Measurements from ENCODE around the gene ANO3.
"Not testable (repeated sequence)": the region's sequence is repeated elsewhere in the genome, so short reads cannot be mapped to it uniquely, and the experiment has no call there.

ANO3 gene

DNA sequence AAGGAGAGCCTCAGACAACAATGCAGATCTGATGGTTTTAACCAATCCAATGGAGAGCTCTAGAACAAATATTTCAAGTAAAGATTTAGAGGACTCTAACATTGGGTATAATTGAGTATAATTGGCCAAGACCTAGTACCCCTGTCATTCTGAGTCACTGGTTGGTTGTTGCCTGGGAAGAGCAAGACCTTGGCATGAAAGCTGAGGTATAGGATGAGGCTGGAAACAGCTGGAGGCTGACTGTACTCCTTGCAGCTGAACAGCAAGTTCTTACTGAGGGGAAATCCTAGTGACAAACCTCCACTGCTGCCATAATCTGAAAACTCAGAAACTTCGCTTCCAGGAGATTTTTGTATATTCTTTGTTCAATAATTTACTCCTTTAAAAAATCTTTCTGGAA lies 294.4 kb downstream of the ANO3 start:
- Mint-ChIP-seq H3K4me1 (no peaks in the 10 kb centered on the region), H3K27me3 (no peaks in the 10 kb centered on the region), H3K4me3 (no peak overlapping the region), H3K27ac (no peak overlapping the region), H3K36me3 (ENCODE audit: low read depth) (no peaks in the 10 kb centered on the region), H3K9me3 (no peaks in the 10 kb centered on the region)
- ATAC-seq = no peak
- no peak for DNase-seq

DNA sequence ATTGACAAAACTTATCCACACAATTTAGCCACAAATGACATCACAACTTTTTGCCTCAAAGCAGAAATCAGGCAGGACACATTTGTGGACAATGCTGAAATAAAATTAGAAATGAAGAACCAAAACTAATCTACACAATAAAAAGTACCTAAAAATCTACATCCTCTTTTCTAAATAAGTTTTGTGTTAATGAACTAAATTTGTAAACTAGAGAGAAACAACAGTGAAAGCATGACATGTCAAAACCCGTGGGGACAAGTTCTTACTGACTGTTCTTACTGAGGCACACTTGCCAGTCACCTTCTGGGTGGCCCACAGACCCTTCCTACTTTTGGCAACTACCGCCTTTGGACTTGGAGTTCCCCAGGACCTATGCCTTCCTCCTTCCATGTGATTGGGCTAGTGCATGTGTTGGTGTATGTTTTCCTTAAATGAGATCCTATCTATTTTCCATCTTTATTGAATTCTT lies 300.8 kb downstream of the ANO3 start:
- H3K27ac Mint-ChIP-seq = no peak overlapping the region
- no peak for DNase-seq
- ATAC-seq = no peak
- H3K4me1 Mint-ChIP-seq = no peaks in the 10 kb centered on the region
- no peaks in the 10 kb centered on the region for H3K27me3 Mint-ChIP-seq
- no peaks in the 10 kb centered on the region for H3K36me3 Mint-ChIP-seq (ENCODE audit: low read depth)
- no peaks in the 10 kb centered on the region for H3K9me3 Mint-ChIP-seq
- H3K4me3 Mint-ChIP-seq = no peak overlapping the region

DNA sequence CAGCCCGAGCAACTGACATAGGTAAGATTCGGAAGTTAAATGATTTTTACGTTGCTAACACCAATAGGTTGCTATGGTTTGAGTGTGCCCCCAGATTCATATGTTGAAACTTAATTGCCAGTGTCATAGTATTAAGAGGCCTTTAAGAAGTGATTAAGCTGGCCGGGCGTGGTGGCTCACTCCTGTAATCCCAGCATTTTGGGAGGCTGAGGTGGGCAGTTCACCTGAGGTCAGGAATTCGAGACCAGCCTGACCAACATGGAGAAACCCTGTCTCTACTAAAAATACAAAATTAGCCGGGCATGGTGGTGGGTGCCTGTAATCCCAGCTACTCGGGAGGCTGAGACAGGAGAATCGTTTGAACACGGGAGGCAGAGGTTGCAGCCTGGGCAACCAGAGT lies 311.4 kb downstream of the ANO3 start:
- H3K36me3 Mint-ChIP-seq (ENCODE audit: low read depth) = not testable (repeated sequence)

DNA sequence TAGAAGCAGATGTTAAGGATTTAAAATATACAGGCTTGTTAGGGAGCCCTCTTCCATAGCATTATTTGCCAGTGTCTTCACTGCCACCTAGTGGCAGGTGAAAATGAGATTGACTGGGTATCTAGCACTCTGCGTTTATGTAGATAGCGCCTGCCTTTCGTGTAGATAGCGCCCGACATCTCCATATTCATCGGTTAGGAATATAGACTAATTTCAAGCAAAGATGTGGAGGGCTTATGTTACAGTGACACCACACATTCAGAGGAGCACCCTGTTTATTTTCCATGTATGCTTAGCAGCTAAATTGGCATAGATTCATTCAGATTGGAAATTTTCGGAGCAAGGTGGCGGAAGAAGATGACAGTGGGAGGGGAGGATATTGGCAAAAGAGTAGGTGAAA lies 318.0 kb downstream of the ANO3 start:
- ATAC-seq = peak; percentile 49
- DNase-seq = peak; percentile 35
- Mint-ChIP-seq H3K27ac (no peak overlapping the region), H3K27me3 (no peaks in the 10 kb centered on the region), H3K4me1 (no peaks in the 10 kb centered on the region), H3K9me3 (peaks cover 4% of the 10 kb centered on the region), H3K36me3 (ENCODE audit: low read depth) (no peaks in the 10 kb centered on the region), H3K4me3 (no peak overlapping the region)

More for the DNA sequence above, 311.4 kb downstream of the ANO3 start:
- H3K27ac Mint-ChIP-seq, H3K9me3 Mint-ChIP-seq, H3K4me1 Mint-ChIP-seq, H3K4me3 Mint-ChIP-seq, ATAC-seq, H3K27me3 Mint-ChIP-seq, DNase-seq: not testable (repeated sequence)

DNA sequence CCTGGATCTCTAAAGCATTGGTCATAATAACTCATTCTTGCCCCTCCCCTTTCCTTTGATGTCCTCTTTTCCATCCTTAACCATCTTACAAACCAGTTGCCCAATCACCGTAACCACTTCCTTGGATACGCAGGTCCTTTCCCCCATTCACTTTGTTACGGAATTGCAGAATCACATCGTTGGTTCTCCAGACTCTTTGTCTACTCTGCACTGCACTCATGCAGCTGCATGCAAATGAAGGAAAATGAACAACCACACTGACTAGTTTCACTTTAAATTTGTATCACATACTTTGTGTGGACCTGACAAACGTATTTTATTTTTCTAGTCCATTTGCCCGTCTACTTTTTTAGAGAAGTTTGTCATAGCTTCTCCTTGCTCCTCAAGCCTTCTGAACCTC lies 320.0 kb downstream of the ANO3 start:
- Mint-ChIP-seq H3K4me3 (no peak overlapping the region), H3K36me3 (ENCODE audit: low read depth) (no peaks in the 10 kb centered on the region), H3K4me1 (no peaks in the 10 kb centered on the region), H3K27ac (no peak overlapping the region), H3K27me3 (no peaks in the 10 kb centered on the region), H3K9me3 (peaks cover 4% of the 10 kb centered on the region)
- DNase-seq = no peak
- ATAC-seq = no peak

DNA sequence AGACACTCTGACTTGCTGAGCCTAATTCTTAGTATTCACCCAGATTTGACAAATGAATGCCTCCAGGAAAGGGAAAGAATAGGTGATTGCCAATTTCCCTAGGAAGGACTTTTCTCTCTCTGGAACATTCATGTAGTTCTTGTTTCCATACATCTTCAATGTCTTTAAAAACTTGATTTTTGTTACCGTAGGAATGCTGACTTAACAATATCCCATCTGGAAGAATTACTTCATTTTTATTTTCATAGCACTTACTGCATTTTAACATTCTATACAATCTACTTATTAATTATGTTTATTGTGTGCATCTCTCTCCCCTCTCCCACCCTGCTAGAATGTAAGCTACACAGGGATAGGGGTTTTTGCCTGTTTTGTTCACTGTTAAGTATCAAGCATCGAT lies 323.4 kb downstream of the ANO3 start:
- Mint-ChIP-seq H3K4me3 (no peak overlapping the region), H3K4me1 (no peaks in the 10 kb centered on the region), H3K9me3 (no peaks in the 10 kb centered on the region), H3K27ac (no peak overlapping the region), H3K27me3 (no peaks in the 10 kb centered on the region), H3K36me3 (ENCODE audit: low read depth) (no peaks in the 10 kb centered on the region)
- no peak for DNase-seq
- no peak for ATAC-seq

DNA sequence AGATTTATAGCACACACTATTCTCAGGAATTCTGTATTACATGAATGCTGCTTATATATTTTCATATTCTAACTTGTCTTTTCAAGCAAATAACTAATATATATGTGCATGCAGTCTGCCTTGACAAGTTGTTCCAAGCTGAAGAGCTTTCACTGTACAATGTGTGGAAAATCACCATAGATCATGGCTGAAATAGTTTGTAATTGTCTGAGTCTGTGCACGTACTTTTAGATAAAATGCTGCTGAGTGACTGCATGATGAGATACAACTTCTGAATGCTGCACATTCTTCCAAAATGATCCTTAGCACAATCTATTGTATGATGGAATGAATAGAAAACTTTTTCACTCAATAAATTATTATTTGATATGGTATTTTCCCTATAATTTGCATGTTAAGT lies 331.0 kb downstream of the ANO3 start:
- no peak for DNase-seq
- no peaks in the 10 kb centered on the region for H3K27me3 Mint-ChIP-seq
- H3K36me3 Mint-ChIP-seq (ENCODE audit: low read depth) = no peaks in the 10 kb centered on the region
- H3K27ac Mint-ChIP-seq = no peak overlapping the region
- no peaks in the 10 kb centered on the region for H3K9me3 Mint-ChIP-seq
- no peaks in the 10 kb centered on the region for H3K4me1 Mint-ChIP-seq
- ATAC-seq = no peak
- H3K4me3 Mint-ChIP-seq = no peak overlapping the region

DNA sequence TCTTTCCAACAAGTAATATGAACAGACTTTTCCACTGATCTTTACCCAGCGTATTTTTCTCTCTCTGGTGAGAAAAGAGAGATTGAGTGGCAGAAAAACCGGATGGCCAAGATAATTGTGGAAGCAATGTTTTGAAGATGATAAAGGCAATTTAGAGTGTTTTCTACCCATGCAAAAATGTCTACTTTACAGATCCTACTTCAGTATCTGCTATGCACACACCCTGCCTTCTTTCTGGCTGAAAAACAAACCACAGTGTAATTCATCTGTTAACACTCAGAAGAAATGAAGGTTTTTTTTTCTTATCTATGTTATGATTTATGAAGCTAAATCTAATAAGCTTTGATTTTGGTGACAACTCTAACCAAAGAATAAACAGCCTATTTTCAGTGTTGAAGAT lies 333.1 kb downstream of the ANO3 start:
- Mint-ChIP-seq H3K4me1 (no peaks in the 10 kb centered on the region), H3K4me3 (no peak overlapping the region), H3K27me3 (no peaks in the 10 kb centered on the region), H3K36me3 (ENCODE audit: low read depth) (no peaks in the 10 kb centered on the region), H3K9me3 (no peaks in the 10 kb centered on the region), H3K27ac (no peak overlapping the region)
- DNase-seq (no peak), ATAC-seq (no peak)

DNA sequence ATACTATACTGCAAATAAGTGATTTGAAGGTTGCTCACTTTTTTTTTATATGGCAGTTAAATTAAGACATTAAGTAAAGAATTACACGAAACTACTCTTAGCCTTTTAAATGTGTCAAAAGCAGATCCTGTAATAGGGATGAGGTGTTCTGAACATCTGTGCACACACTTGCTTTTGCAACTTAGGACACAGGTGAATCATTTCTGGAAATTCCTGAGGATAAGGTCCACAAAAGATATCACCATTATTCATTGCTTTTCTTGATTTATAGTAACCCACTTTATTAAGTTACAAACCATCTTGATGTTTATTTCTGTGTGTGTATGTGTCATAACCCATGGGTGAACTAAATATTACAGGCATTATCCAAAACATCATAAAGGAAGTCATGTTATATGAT lies 334.0 kb downstream of the ANO3 start:
- Mint-ChIP-seq H3K4me3 (no peak overlapping the region), H3K36me3 (ENCODE audit: low read depth) (no peaks in the 10 kb centered on the region), H3K27me3 (no peaks in the 10 kb centered on the region), H3K4me1 (no peaks in the 10 kb centered on the region), H3K9me3 (no peaks in the 10 kb centered on the region), H3K27ac (no peak overlapping the region)
- ATAC-seq = no peak
- no peak for DNase-seq

DNA sequence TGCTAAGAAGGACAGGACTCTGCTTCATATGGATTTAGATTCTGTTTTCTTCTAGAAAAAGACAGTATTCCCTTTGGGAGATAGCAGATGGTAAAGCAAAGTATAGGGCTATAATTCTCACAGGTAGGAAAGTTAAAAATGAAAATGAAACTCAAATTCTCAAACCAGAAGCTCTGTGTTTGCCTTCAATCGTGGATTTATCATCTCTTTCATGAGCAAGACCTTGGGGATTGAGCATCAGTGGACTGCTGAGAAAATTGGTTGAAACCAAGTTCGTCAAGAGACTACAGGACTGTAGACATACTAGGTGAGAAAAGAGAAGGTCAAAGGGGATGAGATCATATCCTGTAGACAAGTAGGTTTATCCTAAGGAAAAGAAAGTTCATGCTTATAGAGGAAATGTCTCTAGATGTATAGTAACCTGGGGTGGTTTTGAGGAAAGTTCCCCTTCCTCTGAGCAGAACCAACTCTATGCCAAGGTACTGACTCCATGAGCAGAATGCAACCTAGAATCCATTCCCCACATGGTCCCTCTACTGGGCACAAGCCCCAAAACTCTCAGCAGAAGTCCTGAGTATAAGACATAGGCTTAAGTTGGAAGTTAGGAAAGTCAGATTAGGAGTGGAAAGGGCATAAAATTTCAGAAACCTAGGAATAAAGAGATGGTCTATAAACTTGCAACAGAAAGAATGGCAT lies 343.5 kb downstream of the ANO3 start:
- H3K36me3 Mint-ChIP-seq (ENCODE audit: low read depth) = no peaks in the 10 kb centered on the region
- H3K4me1 Mint-ChIP-seq = no peaks in the 10 kb centered on the region
- ATAC-seq (no peak), DNase-seq (no peak)
- H3K27ac Mint-ChIP-seq = no peak overlapping the region
- H3K27me3 Mint-ChIP-seq = no peaks in the 10 kb centered on the region
- no peak overlapping the region for H3K4me3 Mint-ChIP-seq
- peaks cover 4% of the 10 kb centered on the region for H3K9me3 Mint-ChIP-seq

DNA sequence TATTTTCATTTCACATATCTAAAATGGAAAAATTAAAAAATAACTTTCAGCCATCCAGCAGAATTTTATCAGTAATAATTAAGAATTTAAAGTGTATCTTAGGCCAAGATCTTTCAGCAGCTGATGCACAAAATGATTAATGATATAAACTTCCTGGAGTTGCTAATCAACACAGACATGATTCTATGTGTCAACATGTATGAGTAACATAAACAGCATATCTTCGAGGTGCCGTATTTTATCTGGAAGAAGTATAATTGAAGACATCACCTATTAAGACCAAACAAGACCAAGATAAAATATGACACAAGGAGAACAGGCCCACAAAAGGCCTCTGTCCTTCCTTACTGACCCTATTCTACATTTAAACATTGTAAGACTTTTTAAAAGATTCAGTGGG lies 344.7 kb downstream of the ANO3 start:
- peaks cover 4% of the 10 kb centered on the region for H3K9me3 Mint-ChIP-seq
- H3K27ac Mint-ChIP-seq = no peak overlapping the region
- ATAC-seq = no peak
- H3K36me3 Mint-ChIP-seq (ENCODE audit: low read depth) = no peaks in the 10 kb centered on the region
- H3K4me3 Mint-ChIP-seq = no peak overlapping the region
- DNase-seq = no peak
- no peaks in the 10 kb centered on the region for H3K4me1 Mint-ChIP-seq
- H3K27me3 Mint-ChIP-seq = no peaks in the 10 kb centered on the region

DNA sequence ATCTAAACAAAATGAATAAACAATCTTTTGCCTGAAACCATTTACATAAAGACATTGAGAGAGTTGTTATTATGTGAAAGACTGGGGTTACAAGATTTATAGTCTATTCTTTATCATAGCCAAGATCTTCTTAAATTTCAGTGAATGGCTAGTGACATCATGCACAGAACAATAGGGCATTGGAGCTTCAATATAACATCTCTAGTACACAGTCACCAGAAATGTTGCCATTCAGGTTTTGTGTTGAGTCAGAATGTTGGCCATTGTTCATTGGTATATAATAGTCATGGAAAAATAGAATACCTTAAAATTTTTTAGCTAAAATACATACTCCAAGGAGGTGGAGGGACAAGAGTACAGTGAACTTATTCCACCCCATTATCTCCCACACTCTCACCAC lies 345.6 kb downstream of the ANO3 start:
- H3K4me1 Mint-ChIP-seq = no peaks in the 10 kb centered on the region
- peaks cover 4% of the 10 kb centered on the region for H3K9me3 Mint-ChIP-seq
- no peaks in the 10 kb centered on the region for H3K36me3 Mint-ChIP-seq (ENCODE audit: low read depth)
- no peaks in the 10 kb centered on the region for H3K27me3 Mint-ChIP-seq
- H3K27ac Mint-ChIP-seq = no peak overlapping the region
- ATAC-seq (no peak), DNase-seq (no peak)
- no peak overlapping the region for H3K4me3 Mint-ChIP-seq

DNA sequence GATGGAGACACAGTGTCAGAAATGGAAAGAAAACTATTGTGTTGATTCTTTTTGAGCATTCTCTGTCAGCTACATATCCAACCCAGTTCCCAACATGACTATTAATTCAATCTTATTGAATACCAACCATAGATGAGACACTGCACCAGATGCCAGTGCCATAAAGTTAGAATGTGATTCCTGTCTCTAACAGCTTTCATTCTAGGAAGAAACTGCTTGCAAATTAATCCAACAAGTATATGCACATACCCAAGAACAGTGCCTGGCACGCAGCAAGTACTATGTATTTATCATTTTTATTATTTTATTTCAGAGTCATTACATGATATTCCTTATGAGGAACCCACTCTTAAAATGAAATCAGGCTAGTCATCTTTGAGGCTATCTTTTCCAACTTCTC lies 355.4 kb downstream of the ANO3 start:
- H3K27ac Mint-ChIP-seq = no peak overlapping the region
- no peaks in the 10 kb centered on the region for H3K27me3 Mint-ChIP-seq
- H3K4me3 Mint-ChIP-seq = no peak overlapping the region
- DNase-seq (no peak), ATAC-seq (no peak)
- H3K4me1 Mint-ChIP-seq = no peaks in the 10 kb centered on the region
- H3K9me3 Mint-ChIP-seq = no peaks in the 10 kb centered on the region
- no peaks in the 10 kb centered on the region for H3K36me3 Mint-ChIP-seq (ENCODE audit: low read depth)

DNA sequence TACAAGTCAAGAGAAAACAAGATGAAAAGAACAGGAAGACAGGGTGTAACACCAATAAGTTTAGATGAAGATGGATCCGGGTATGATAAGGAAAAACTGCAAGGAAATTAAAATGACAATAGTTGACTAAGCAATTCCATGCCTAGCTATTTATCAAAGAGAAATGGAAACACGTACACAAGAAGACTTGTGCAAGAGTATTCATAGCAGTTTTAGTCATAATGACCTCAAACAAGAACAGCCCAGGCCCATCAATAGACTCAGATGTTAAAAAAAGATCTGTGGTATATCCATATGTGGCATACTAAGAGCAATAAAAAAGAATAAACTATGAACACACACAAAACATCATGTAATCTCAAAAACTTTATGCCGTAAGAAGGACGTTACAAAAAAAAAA lies 356.8 kb downstream of the ANO3 start:
- Mint-ChIP-seq H3K36me3 (ENCODE audit: low read depth) (no peaks in the 10 kb centered on the region), H3K9me3 (no peaks in the 10 kb centered on the region), H3K4me3 (no peak overlapping the region)

DNA sequence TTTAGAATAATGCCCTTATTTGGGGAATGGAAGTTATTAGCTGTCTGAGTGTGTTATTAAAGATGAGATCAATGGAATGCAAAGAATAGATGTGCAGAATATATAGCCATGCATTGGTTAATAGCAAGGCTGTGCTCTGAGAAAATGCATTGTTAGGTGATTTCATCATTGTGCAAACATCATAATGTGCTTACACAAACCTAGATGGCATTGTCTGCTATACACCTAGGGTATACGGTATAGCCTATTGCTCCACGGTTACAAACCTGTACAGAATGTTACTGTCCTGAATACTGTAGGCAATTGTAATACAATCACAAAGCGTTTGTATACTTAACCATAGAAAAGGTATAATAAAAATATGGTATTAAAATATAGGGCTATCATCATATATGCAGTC lies 364.4 kb downstream of the ANO3 start:
- Mint-ChIP-seq H3K27ac (no peak overlapping the region), H3K4me1 (no peaks in the 10 kb centered on the region), H3K9me3 (no peaks in the 10 kb centered on the region), H3K36me3 (ENCODE audit: low read depth) (no peaks in the 10 kb centered on the region), H3K27me3 (no peaks in the 10 kb centered on the region), H3K4me3 (no peak overlapping the region)
- no peak for ATAC-seq
- no peak for DNase-seq

More for the DNA sequence above, 356.8 kb downstream of the ANO3 start:
- no peak for DNase-seq
- no peaks in the 10 kb centered on the region for H3K27me3 Mint-ChIP-seq
- H3K4me1 Mint-ChIP-seq = no peaks in the 10 kb centered on the region
- ATAC-seq = no peak
- H3K27ac Mint-ChIP-seq = no peak overlapping the region

DNA sequence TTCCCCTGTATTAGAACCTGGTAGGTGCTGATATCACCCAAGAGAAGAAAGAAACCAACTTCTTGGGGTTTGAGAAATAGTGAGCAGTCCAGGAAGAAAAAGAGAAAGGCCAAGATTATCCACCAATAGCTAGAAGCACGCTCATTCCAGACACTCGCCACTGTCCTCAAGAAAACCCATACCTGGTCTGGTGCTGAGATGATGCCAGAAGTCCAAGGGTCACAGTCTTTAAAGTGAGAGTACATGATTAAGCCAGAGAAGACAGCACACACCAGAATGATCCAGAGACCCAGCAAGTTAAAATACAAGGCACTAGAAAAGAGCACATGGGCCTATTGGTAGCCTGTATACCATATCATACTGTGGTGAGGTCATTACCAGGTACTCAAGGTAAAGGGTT lies 366.3 kb downstream of the ANO3 start:
- ATAC-seq (no peak), DNase-seq (no peak)
- H3K27ac Mint-ChIP-seq = no peak overlapping the region
- H3K4me1 Mint-ChIP-seq = no peaks in the 10 kb centered on the region
- no peaks in the 10 kb centered on the region for H3K9me3 Mint-ChIP-seq
- no peaks in the 10 kb centered on the region for H3K27me3 Mint-ChIP-seq
- no peak overlapping the region for H3K4me3 Mint-ChIP-seq
- H3K36me3 Mint-ChIP-seq (ENCODE audit: low read depth) = no peaks in the 10 kb centered on the region
